Measurements from ENCODE around the gene IL1RL2.

The IL1RL2 gene

GRCh38 chr2:102147935-102148334, 38.9 kb upstream of the IL1RL2 start:
- Histone ChIP-seq H4K20me1 (ENCODE audit: insufficient read depth, low read length) (no peaks in the 10 kb centered on the region), H3K4me2 (ENCODE audit: low read length) (no peak overlapping the region), H3K4me1 (ENCODE audit: insufficient read depth, low read length, severe bottlenecking) (no peaks in the 10 kb centered on the region), H3K36me3 (ENCODE audit: insufficient read depth, low read length) (no peaks in the 10 kb centered on the region), H2AFZ (ENCODE audit: low read length) (no peak overlapping the region), H3K27me3 (ENCODE audit: insufficient read depth, low read length) (no peaks in the 10 kb centered on the region), H3K9ac (ENCODE audit: low read length) (no peak overlapping the region), H3F3A (ENCODE audit: insufficient read depth, low read length) (no peaks in the 10 kb centered on the region), H3K4me3 (ENCODE audit: low read depth, low read length, poor library complexity, severe bottlenecking) (no peak overlapping the region), H3K9me3 (ENCODE audit: low read length) (no peaks in the 10 kb centered on the region), H3K27ac (ENCODE audit: low read depth, low read length, poor library complexity, severe bottlenecking) (no peak overlapping the region), H3K9me2 (ENCODE audit: low read depth, low read length) (no peaks in the 10 kb centered on the region), H3K79me2 (ENCODE audit: insufficient read depth, low read length) (no peaks in the 10 kb centered on the region)
- TF ChIP-seq CTCF (IDR thresholded peaks at IDR 0.05; ENCODE audit: low read length) (no peak), EZH2 (IDR thresholded peaks at IDR 0.05; ENCODE audit: borderline replicate concordance, low read length) (no peak)

GRCh38 chr2:102149243-102149642, 37.6 kb upstream of the IL1RL2 start:
- TF ChIP-seq EZH2 (IDR thresholded peaks at IDR 0.05; ENCODE audit: borderline replicate concordance, low read length) (no peak), CTCF (IDR thresholded peaks at IDR 0.05; ENCODE audit: low read length) (no peak)
- Histone ChIP-seq H4K20me1 (ENCODE audit: insufficient read depth, low read length) (no peaks in the 10 kb centered on the region), H3K9me3 (ENCODE audit: low read length) (no peaks in the 10 kb centered on the region), H3K27me3 (ENCODE audit: insufficient read depth, low read length) (no peaks in the 10 kb centered on the region), H2AFZ (ENCODE audit: low read length) (no peak overlapping the region), H3F3A (ENCODE audit: insufficient read depth, low read length) (no peaks in the 10 kb centered on the region), H3K9me2 (ENCODE audit: low read depth, low read length) (no peaks in the 10 kb centered on the region), H3K4me3 (ENCODE audit: low read depth, low read length, poor library complexity, severe bottlenecking) (no peak overlapping the region), H3K4me2 (ENCODE audit: low read length) (no peak overlapping the region), H3K79me2 (ENCODE audit: insufficient read depth, low read length) (no peaks in the 10 kb centered on the region), H3K4me1 (ENCODE audit: insufficient read depth, low read length, severe bottlenecking) (no peaks in the 10 kb centered on the region), H3K27ac (ENCODE audit: low read depth, low read length, poor library complexity, severe bottlenecking) (no peak overlapping the region), H3K36me3 (ENCODE audit: insufficient read depth, low read length) (no peaks in the 10 kb centered on the region), H3K9ac (ENCODE audit: low read length) (no peak overlapping the region)

GRCh38 chr2:102149644-102150455, 37.0 kb upstream of the IL1RL2 start:
- Histone ChIP-seq H3K9me2 (ENCODE audit: low read depth, low read length) (no peaks in the 10 kb centered on the region), H3K27ac (ENCODE audit: low read depth, low read length, poor library complexity, severe bottlenecking) (no peak overlapping the region), H3F3A (ENCODE audit: insufficient read depth, low read length) (no peaks in the 10 kb centered on the region), H3K4me3 (ENCODE audit: low read depth, low read length, poor library complexity, severe bottlenecking) (no peak overlapping the region), H3K36me3 (ENCODE audit: insufficient read depth, low read length) (no peaks in the 10 kb centered on the region), H3K4me1 (ENCODE audit: insufficient read depth, low read length, severe bottlenecking) (no peaks in the 10 kb centered on the region), H2AFZ (ENCODE audit: low read length) (no peak overlapping the region), H3K27me3 (ENCODE audit: insufficient read depth, low read length) (no peaks in the 10 kb centered on the region), H4K20me1 (ENCODE audit: insufficient read depth, low read length) (no peaks in the 10 kb centered on the region), H3K9me3 (ENCODE audit: low read length) (no peaks in the 10 kb centered on the region), H3K9ac (ENCODE audit: low read length) (no peak overlapping the region), H3K79me2 (ENCODE audit: insufficient read depth, low read length) (no peaks in the 10 kb centered on the region), H3K4me2 (ENCODE audit: low read length) (no peak overlapping the region)
- no peak for TF ChIP-seq CTCF (IDR thresholded peaks at IDR 0.05; ENCODE audit: low read length)

All from OCI-LY1 (cell line).